Measurements from ENCODE around the gene HDHD3. TPM values are rescaled to one million over a fixed set of nuclear protein-coding genes. Genes with fewer than 3 reads are reported as not detected.

Gene HDHD3
- total RNA-seq, 2 donors from 2014 or later = 143 to 156 TPM

- no peak for DNase-seq
- ATAC-seq = no peak
- intact Hi-C loops (cut with DNase I, micrococcal nuclease) = no loop called here
Observed at GRCh38 chr9:113345671-113346070, 31.1 kb downstream of the HDHD3 start.

- intact Hi-C loops (cut with DNase I, micrococcal nuclease) = no loop called here
- DNase-seq (no peak), ATAC-seq (peak; percentile 38)
Observed at GRCh38 chr9:113345190-113345589, 31.6 kb downstream of the HDHD3 start.

GRCh38 chr9:113343732-113344231, 33.0 kb downstream of the HDHD3 start:
- intact Hi-C loops (cut with DNase I, micrococcal nuclease) = no loop called here
- DNase-seq = peak; percentile 88 to 93
- peak; percentile 45 for ATAC-seq

- intact Hi-C loops (cut with DNase I, micrococcal nuclease) = no loop called here
- DNase-seq (peak in 1 of 2 donors; percentile 60), ATAC-seq (no peak)
Observed at GRCh38 chr9:113341712-113342410, 34.9 kb downstream of the HDHD3 start.

GRCh38 chr9:113340011-113340699, 36.6 kb downstream of the HDHD3 start, which contains the start of gene WDR31:
TSS of gene WDR31 (minus strand) at chr9:113340275. CDS start at chr9:113332022, 8,253 bp downstream.
- DNase-seq (peak; percentile 84 to 89), ATAC-seq (peak; percentile 88)
- intact Hi-C loops (cut with DNase I, micrococcal nuclease) = no loop called here

- intact Hi-C loops (cut with DNase I, micrococcal nuclease) = no loop called here
Observed at GRCh38 chr9:113337714-113338113, 39.1 kb downstream of the HDHD3 start.

GRCh38 chr9:113331780-113332179, 45.0 kb downstream of the HDHD3 start:
- intact Hi-C loops (cut with DNase I, micrococcal nuclease) = no loop called here
- ATAC-seq = no peak
- DNase-seq = no peak

More at GRCh38 chr9:113337714-113338113, 39.1 kb downstream of the HDHD3 start:
- ATAC-seq = no peak
- no peak for DNase-seq

GRCh38 chr9:113328045-113328782, 48.6 kb downstream of the HDHD3 start:
- intact Hi-C loops (cut with DNase I, micrococcal nuclease) = no loop called here
- DNase-seq (no peak), ATAC-seq (no peak)

- no peak for ATAC-seq
- DNase-seq = no peak
Observed at GRCh38 chr9:113326230-113326629, 50.6 kb downstream of the HDHD3 start.

More at GRCh38 chr9:113326230-113326629, 50.6 kb downstream of the HDHD3 start:
- intact Hi-C loops (cut with DNase I, micrococcal nuclease) = no loop called here

Other genes starting within 250 kb of the HDHD3 start
- 10 to 100 TPM; 25.4 to 26.3 TPM for gene SLC31A2, start 226.0 kb downstream of the HDHD3 start, total RNA-seq
- 10 to 100 TPM; 23.5 to 25.0 TPM for gene FKBP15, start 155.7 kb downstream of the HDHD3 start, total RNA-seq
- gene SLC31A1, start 155.4 kb downstream of the HDHD3 start, total RNA-seq = 10 to 100 TPM; 34.5 to 55.8 TPM
- 10 to 100 TPM; 23.6 to 25.6 TPM for gene CDC26, start 101.4 kb downstream of the HDHD3 start, total RNA-seq
- gene PRPF4, start 101.3 kb downstream of the HDHD3 start, total RNA-seq = 10 to 100 TPM; 12.0 to 13.6 TPM
- 1 to 10 TPM in 1 of 2 donors, under 1 TPM in 1; 0.85 to 1.3 TPM for gene RNF183, start 73.6 kb downstream of the HDHD3 start, total RNA-seq
- 1 to 10 TPM; 3.0 to 3.6 TPM for gene WDR31, start 36.7 kb downstream of the HDHD3 start, total RNA-seq
- 10 to 100 TPM; 32.6 to 39.9 TPM for gene BSPRY, start 27.4 kb downstream of the HDHD3 start, total RNA-seq
- gene ALAD, start 24.3 kb upstream of the HDHD3 start, total RNA-seq = 10 to 100 TPM; 58.8 to 64.1 TPM
- gene POLE3, start 33.7 kb upstream of the HDHD3 start, total RNA-seq = 10 to 100 TPM; 19.5 to 23.3 TPM
- gene C9orf43, start 33.8 kb upstream of the HDHD3 start, total RNA-seq = under 1 TPM; 0.11 to 0.21 TPM
- gene RGS3, start 86.7 kb upstream of the HDHD3 start, total RNA-seq = 10 to 100 TPM; 59.6 to 74.8 TPM